Peyer's patch (tissue), 4 donors: ENCODE results near the gene TSPAN15. TPM values are rescaled to one million over a fixed set of nuclear protein-coding genes. Genes with fewer than 3 reads are reported as not detected.
A peak's percentile ranks its signal among the peaks of the same experiment; 100 is the strongest.

Source experiments
- DNase-seq, 3 donors: peaks; one replicate each; pipeline ENCODE4 v3.0.0-alpha.2; 2017 to 2019
- H3K27ac ChIP-seq, 4 donors: fragments of 200-600 bp; sonication (generic); one replicate each; pipeline ENCODE4 v1.5.1; 2016 to 2019
- H3K27me3 ChIP-seq, 2 donors: fragments of 200-600 bp; sonication (generic); one replicate each; pipeline ENCODE4 v1.5.1; 2019
- H3K36me3 ChIP-seq, 3 donors: fragments of 200-600 bp; sonication (generic); one replicate each; pipeline ENCODE4 v1.5.1; 2016 to 2019
- H3K4me1 ChIP-seq, 4 donors: fragments of 200-600 bp; sonication (generic); one replicate each; pipeline ENCODE4 v1.5.1; 2016 to 2019
- H3K4me3 ChIP-seq, 4 donors: fragments of 200-600 bp; sonication (generic); 1 replicate in 3 of 4; 2 replicates in 1 of 4; pipeline ENCODE4 v1.5.1; 2016 to 2019; ENCODE audit warnings: mild to moderate bottlenecking in 1 of 4
- H3K9me3 ChIP-seq, 4 donors: fragments of 200-600 bp; sonication (generic); one replicate each; pipeline ENCODE4 v1.5.1; 2016 to 2019; ENCODE audit warnings: mild to moderate bottlenecking in 1 of 4
- CTCF ChIP-seq, 6 experiments: fragments of 450-650 bp in 4 of 6; fragments of 200-600 bp in 2 of 6; sonication (generic) in 1 of 6; IDR thresholded peaks; one replicate each; pipeline ENCODE4 v1.5.1; 2017 to 2019; ENCODE audit warnings: antibody characterized with exemption in 6 of 6, mild to moderate bottlenecking in 3 of 6, moderate library complexity in 1 of 6
- POLR2A ChIP-seq, 2 donors: fragments of 450-650 bp; IDR thresholded peaks; one replicate each; pipeline ENCODE4 v1.5.1; 2017; ENCODE audit warnings: antibody characterized with exemption in 2 of 2, mild to moderate bottlenecking in 2 of 2, moderate library complexity in 2 of 2
- total RNA-seq, 4 donors: library from RNA; depleted of rRNA; stranded (reverse); fragments of >200 nt; gene quantifications; one replicate each; pipeline ENCODE4 v1.1.0, GENCODE V29; 2016

TSPAN15 gene
- total RNA-seq, 4 donors from 2014 or later = 32.2 to 110 (median 94.4) TPM

- Histone ChIP-seq H3K9me3 (no peaks in the 10 kb centered on the region), H3K4me3 (no peak overlapping the region), H3K27me3 (no peaks in the 10 kb centered on the region), H3K36me3 (peaks cover 0 to 21% (median 0%) of the 10 kb centered on the region in 3 donors), H3K27ac (no peak overlapping the region), H3K4me1 (peaks cover 0 to 10% (median 0%) of the 10 kb centered on the region in 4 donors)
- TF ChIP-seq CTCF (IDR thresholded peaks at IDR 0.05) (no peak), POLR2A (IDR thresholded peaks at IDR 0.05) (no peak)
- DNase-seq = no peak
Measured at GRCh38 chr10:69504576-69505250, 53.4 kb downstream of the TSPAN15 start.

GRCh38 chr10:69505636-69506318, 54.5 kb downstream of the TSPAN15 start:
- no peaks in the 10 kb centered on the region for H3K27me3 ChIP-seq
- H3K27ac ChIP-seq = no peak overlapping the region
- H3K36me3 ChIP-seq = peaks cover 0 to 21% (median 0%) of the 10 kb centered on the region in 3 donors
- no peak overlapping the region for H3K4me3 ChIP-seq
- peaks cover 0 to 10% (median 0%) of the 10 kb centered on the region in 4 donors for H3K4me1 ChIP-seq
- DNase-seq = peak in 1 of 3 donors; percentile 42
- TF ChIP-seq CTCF (IDR thresholded peaks at IDR 0.05) = no peak
- no peak for TF ChIP-seq POLR2A (IDR thresholded peaks at IDR 0.05)
- no peaks in the 10 kb centered on the region for H3K9me3 ChIP-seq

- DNase-seq = peak in 1 of 3 donors; percentile 45
- H3K36me3 ChIP-seq = peaks cover 0 to 21% (median 0%) of the 10 kb centered on the region in 3 donors
- H3K4me1 ChIP-seq = peaks cover 0 to 10% (median 0%) of the 10 kb centered on the region in 4 donors
- H3K27ac ChIP-seq = no peak overlapping the region
- H3K9me3 ChIP-seq = no peaks in the 10 kb centered on the region
- no peak overlapping the region for H3K4me3 ChIP-seq
- no peaks in the 10 kb centered on the region for H3K27me3 ChIP-seq
- TF ChIP-seq POLR2A (IDR thresholded peaks at IDR 0.05) (no peak), CTCF (IDR thresholded peaks at IDR 0.05) (no peak)
Measured at GRCh38 chr10:69506487-69506833, 55.2 kb downstream of the TSPAN15 start.

GRCh38 chr10:69506834-69507713, 55.8 kb downstream of the TSPAN15 start:
- H3K27ac ChIP-seq = peak overlapping the region in 2 of 4 donors; percentile 6 to 8
- peak in 1 of 3 donors; percentile 51 for DNase-seq
- peaks cover 0 to 27% (median 0%) of the 10 kb centered on the region in 3 donors for H3K36me3 ChIP-seq
- H3K27me3 ChIP-seq = no peaks in the 10 kb centered on the region
- TF ChIP-seq CTCF (IDR thresholded peaks at IDR 0.05) (no peak), POLR2A (IDR thresholded peaks at IDR 0.05) (no peak)
- H3K4me3 ChIP-seq = no peak overlapping the region
- H3K9me3 ChIP-seq = no peaks in the 10 kb centered on the region
- H3K4me1 ChIP-seq = peaks cover 0 to 10% (median 0%) of the 10 kb centered on the region in 4 donors

GRCh38 chr10:69508738-69509340, 57.6 kb downstream of the TSPAN15 start:
- TF ChIP-seq CTCF (IDR thresholded peaks at IDR 0.05) = no peak
- no peak for TF ChIP-seq POLR2A (IDR thresholded peaks at IDR 0.05)
- H3K4me1 ChIP-seq = peaks cover 0 to 10% (median 0%) of the 10 kb centered on the region in 4 donors
- H3K36me3 ChIP-seq = peaks cover 0 to 13% (median 0%) of the 10 kb centered on the region in 3 donors
- H3K27ac ChIP-seq = no peak overlapping the region
- DNase-seq = peak in 1 of 3 donors; percentile 50
- H3K27me3 ChIP-seq = no peaks in the 10 kb centered on the region
- no peak overlapping the region for H3K4me3 ChIP-seq
- H3K9me3 ChIP-seq = no peaks in the 10 kb centered on the region
